ENCODE data around the gene BPTF.

The BPTF gene

GRCh38 chr17:67920212-67920611, 94.9 kb downstream of the BPTF start:
- TF ChIP-seq, protein P1, sequence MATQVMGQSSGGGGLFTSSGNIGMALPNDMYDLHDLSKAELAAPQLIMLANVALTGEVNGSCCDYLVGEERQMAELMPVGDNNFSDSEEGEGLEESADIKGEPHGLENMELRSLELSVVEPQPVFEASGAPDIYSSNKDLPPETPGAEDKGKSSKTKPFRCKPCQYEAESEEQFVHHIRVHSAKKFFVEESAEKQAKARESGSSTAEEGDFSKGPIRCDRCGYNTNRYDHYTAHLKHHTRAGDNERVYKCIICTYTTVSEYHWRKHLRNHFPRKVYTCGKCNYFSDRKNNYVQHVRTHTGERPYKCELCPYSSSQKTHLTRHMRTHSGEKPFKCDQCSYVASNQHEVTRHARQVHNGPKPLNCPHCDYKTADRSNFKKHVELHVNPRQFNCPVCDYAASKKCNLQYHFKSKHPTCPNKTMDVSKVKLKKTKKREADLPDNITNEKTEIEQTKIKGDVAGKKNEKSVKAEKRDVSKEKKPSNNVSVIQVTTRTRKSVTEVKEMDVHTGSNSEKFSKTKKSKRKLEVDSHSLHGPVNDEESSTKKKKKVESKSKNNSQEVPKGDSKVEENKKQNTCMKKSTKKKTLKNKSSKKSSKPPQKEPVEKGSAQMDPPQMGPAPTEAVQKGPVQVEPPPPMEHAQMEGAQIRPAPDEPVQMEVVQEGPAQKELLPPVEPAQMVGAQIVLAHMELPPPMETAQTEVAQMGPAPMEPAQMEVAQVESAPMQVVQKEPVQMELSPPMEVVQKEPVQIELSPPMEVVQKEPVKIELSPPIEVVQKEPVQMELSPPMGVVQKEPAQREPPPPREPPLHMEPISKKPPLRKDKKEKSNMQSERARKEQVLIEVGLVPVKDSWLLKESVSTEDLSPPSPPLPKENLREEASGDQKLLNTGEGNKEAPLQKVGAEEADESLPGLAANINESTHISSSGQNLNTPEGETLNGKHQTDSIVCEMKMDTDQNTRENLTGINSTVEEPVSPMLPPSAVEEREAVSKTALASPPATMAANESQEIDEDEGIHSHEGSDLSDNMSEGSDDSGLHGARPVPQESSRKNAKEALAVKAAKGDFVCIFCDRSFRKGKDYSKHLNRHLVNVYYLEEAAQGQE (IDR thresholded peaks at IDR 0.05; ENCODE audit: insufficient read depth in 1 of 2, low read depth in 2 of 2, low read length in 2 of 2): no peak
- TF ChIP-seq POLR2AphosphoS5 (IDR thresholded peaks at IDR 0.05; ENCODE audit: low read depth, low read length): no peak
- no peak for TF ChIP-seq TAF1 (IDR thresholded peaks at IDR 0.05; ENCODE audit: borderline replicate concordance, insufficient read depth, low read length)
- TF ChIP-seq FOXP2 (optimal IDR thresholded peaks at IDR 0.05; ENCODE audit: borderline replicate concordance, extremely low read depth, extremely low read length, insufficient read depth): no peak
- no peak for TF ChIP-seq SIN3A (IDR thresholded peaks at IDR 0.05; ENCODE audit: borderline replicate concordance, insufficient read depth, low read length)

- TF ChIP-seq SIN3A (IDR thresholded peaks at IDR 0.05; ENCODE audit: borderline replicate concordance, insufficient read depth, low read length) (no peak), POLR2AphosphoS5 (IDR thresholded peaks at IDR 0.05; ENCODE audit: low read depth, low read length) (no peak), FOXP2 (optimal IDR thresholded peaks at IDR 0.05; ENCODE audit: borderline replicate concordance, extremely low read depth, extremely low read length, insufficient read depth) (no peak), TAF1 (IDR thresholded peaks at IDR 0.05; ENCODE audit: borderline replicate concordance, insufficient read depth, low read length) (no peak)
- TF ChIP-seq, protein P1 (IDR thresholded peaks at IDR 0.05; ENCODE audit: insufficient read depth in 1 of 2, low read depth in 2 of 2, low read length in 2 of 2): no peak
These were observed 97.2 kb downstream of the BPTF start for GRCh38 chr17:67922503-67922902.

DNA sequence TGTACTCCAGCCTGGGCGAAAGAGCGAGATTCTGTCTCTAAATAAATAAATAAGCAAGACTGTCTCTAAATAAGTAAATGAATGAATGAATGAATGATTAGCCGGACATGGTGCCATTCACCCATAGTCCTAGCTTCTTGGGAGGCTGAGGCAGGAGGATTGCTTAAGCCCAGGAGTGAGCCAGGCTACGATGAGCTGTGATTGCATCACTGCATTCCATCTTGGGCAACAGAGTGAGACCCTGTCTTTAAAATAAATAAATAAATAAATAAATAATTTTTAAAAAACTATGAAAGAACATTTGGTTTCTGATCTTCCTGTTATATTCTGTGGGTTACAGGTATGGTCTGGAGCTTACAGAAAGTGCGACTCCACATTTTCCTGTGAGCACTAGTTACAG, 105.9 kb downstream of the BPTF start:
- TF ChIP-seq FOXP2 (optimal IDR thresholded peaks at IDR 0.05; ENCODE audit: borderline replicate concordance, extremely low read depth, extremely low read length, insufficient read depth): no peak

DNA sequence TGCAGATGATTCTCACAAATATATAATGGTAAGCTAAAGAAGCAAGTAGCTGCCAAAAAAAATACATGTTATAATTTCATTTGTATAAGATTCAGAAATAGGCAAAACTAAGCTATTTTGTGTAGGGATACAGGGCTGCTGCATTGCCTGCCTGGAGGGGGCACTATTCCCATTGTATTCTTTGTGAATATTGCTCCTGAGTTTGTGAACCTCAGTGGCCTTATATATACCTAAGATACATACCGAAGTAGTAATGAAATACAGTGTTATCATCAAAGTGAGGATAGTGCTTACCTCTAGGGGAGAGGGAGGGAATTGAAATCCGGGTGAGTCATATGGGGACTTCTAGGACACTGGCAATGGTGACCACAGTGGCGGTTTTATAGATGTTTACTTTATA, 117.5 kb downstream of the BPTF start:
- TF ChIP-seq POLR2AphosphoS5 (IDR thresholded peaks at IDR 0.05; ENCODE audit: low read depth, low read length) (no peak), FOXP2 (optimal IDR thresholded peaks at IDR 0.05; ENCODE audit: borderline replicate concordance, extremely low read depth, extremely low read length, insufficient read depth) (no peak), TAF1 (IDR thresholded peaks at IDR 0.05; ENCODE audit: borderline replicate concordance, insufficient read depth, low read length) (no peak), SIN3A (IDR thresholded peaks at IDR 0.05; ENCODE audit: borderline replicate concordance, insufficient read depth, low read length) (no peak)
- TF ChIP-seq, protein P1 (IDR thresholded peaks at IDR 0.05; ENCODE audit: insufficient read depth in 1 of 2, low read depth in 2 of 2, low read length in 2 of 2): no peak

GRCh38 chr17:67944035-67944434, 118.7 kb downstream of the BPTF start:
- TF ChIP-seq FOXP2 (optimal IDR thresholded peaks at IDR 0.05; ENCODE audit: borderline replicate concordance, extremely low read depth, extremely low read length, insufficient read depth): no peak
- TF ChIP-seq, protein P1 (IDR thresholded peaks at IDR 0.05; ENCODE audit: insufficient read depth in 1 of 2, low read depth in 2 of 2, low read length in 2 of 2): no peak
- no peak for TF ChIP-seq SIN3A (IDR thresholded peaks at IDR 0.05; ENCODE audit: borderline replicate concordance, insufficient read depth, low read length)
- TF ChIP-seq POLR2AphosphoS5 (IDR thresholded peaks at IDR 0.05; ENCODE audit: low read depth, low read length): no peak
- TF ChIP-seq TAF1 (IDR thresholded peaks at IDR 0.05; ENCODE audit: borderline replicate concordance, insufficient read depth, low read length): no peak
